SK-N-SH treated with all-trans-retinoic acid at 6 μM for 48 hours (cell line): Measurements from ENCODE around the gene ADCY5.

Experiments
- ATAC-seq: fragments of 200-7000 bp; cut with Tn5 transposase; 3 replicates; pipeline ENCODE4 v1.9.1; 2020; ENCODE audit warnings: mild to moderate bottlenecking, moderate library complexity
- ARNTL ChIP-seq: fragments of 450-650 bp; formaldehyde crosslinking; IDR thresholded peaks from 2 replicates; pipeline ENCODE4 v1.5.0; 2020; ENCODE audit warnings: low read depth, mild to moderate bottlenecking, moderate library complexity, borderline replicate concordance
- BACH2 ChIP-seq: fragments of 250-450 bp; sonication (Bioruptor Pico); IDR thresholded peaks from 2 replicates; pipeline ENCODE4 v1.9.0; 2021; ENCODE audit warnings: mild to moderate bottlenecking, borderline replicate concordance
- CSDC2 ChIP-seq: fragments of 250-450 bp; sonication (Bioruptor Pico); IDR thresholded peaks from 2 replicates; pipeline ENCODE4 v1.5.0; 2020; ENCODE audit warnings: mild to moderate bottlenecking, moderate library complexity
- GLIS3 ChIP-seq: fragments of 250-450 bp; sonication (Bioruptor Pico); IDR thresholded peaks from 2 replicates; pipeline ENCODE4 v1.5.0; 2020; ENCODE audit warnings: mild to moderate bottlenecking, moderate library complexity
- ISL1 ChIP-seq: fragments of 250-450 bp; sonication (Bioruptor Pico); IDR thresholded peaks from 2 replicates; pipeline ENCODE4 v2.1.2; 2022; ENCODE audit warnings: mild to moderate bottlenecking, moderate library complexity
- OSR1 ChIP-seq: fragments of 250-450 bp; sonication (Bioruptor Pico); IDR thresholded peaks from 2 replicates; pipeline ENCODE4 v1.8.0; 2022; ENCODE audit warnings: moderate library complexity, mild to moderate bottlenecking, inconsistent platforms
- PATZ1 ChIP-seq: fragments of 250-450 bp; sonication (Bioruptor Pico); IDR thresholded peaks from 2 replicates; pipeline ENCODE4 v1.8.0; 2020; ENCODE audit warnings: mild to moderate bottlenecking, moderate library complexity, borderline replicate concordance
- PPARA ChIP-seq: fragments of 250-450 bp; sonication (Bioruptor Pico); IDR thresholded peaks from 2 replicates; pipeline ENCODE4 v1.5.0; 2020; ENCODE audit warnings: mild to moderate bottlenecking, borderline replicate concordance
- RARB ChIP-seq: fragments of 250-450 bp; sonication (Bioruptor Pico); IDR thresholded peaks from 2 replicates; pipeline ENCODE4 v1.8.0; 2021; ENCODE audit warnings: mild to moderate bottlenecking, moderate library complexity
- SNAI2 ChIP-seq: fragments of 250-450 bp; sonication (Bioruptor Pico); IDR thresholded peaks from 2 replicates; pipeline ENCODE4 v1.5.0; 2020; ENCODE audit warnings: mild to moderate bottlenecking, moderate library complexity
- TCF4 ChIP-seq: fragments of 250-450 bp; sonication (Bioruptor Pico); IDR thresholded peaks from 2 replicates; pipeline ENCODE4 v1.8.0; 2021; ENCODE audit warnings: mild to moderate bottlenecking, moderate library complexity, borderline replicate concordance
- TOX ChIP-seq: fragments of 250-450 bp; sonication (Bioruptor Pico); IDR thresholded peaks from 2 replicates; pipeline ENCODE4 v1.8.0; 2021; ENCODE audit warnings: mild to moderate bottlenecking, moderate library complexity, borderline replicate concordance
- ZNF565 ChIP-seq: fragments of 450-650 bp; formaldehyde crosslinking; conservative IDR thresholded peaks from 2 replicates; pipeline ENCODE4 v1.5.0; 2020; ENCODE audit warnings: low read depth, mild to moderate bottlenecking, moderate library complexity
- ZNF8 ChIP-seq: fragments of 450-650 bp; formaldehyde crosslinking; IDR thresholded peaks from 2 replicates; pipeline ENCODE4 v1.5.0; 2020; ENCODE audit warnings: mild to moderate bottlenecking, moderate library complexity
- TF ChIP-seq, protein P1 (sequence below): fragments of 250-450 bp; sonication (Bioruptor Pico); IDR thresholded peaks from 2 replicates; pipeline ENCODE4 v1.5.0; 2020; ENCODE audit warnings: mild to moderate bottlenecking, moderate library complexity
- TF ChIP-seq, protein P2 (sequence below): fragments of 250-450 bp; sonication (Bioruptor Pico); IDR thresholded peaks from 2 replicates; pipeline ENCODE4 v1.8.0; 2021; ENCODE audit warnings: low read depth, mild to moderate bottlenecking, moderate library complexity, borderline replicate concordance
- TF ChIP-seq, protein P3 (sequence below): fragments of 250-450 bp; sonication (Bioruptor Pico); IDR thresholded peaks from 2 replicates; pipeline ENCODE4 v1.5.1; 2020; ENCODE audit warnings: low read depth, mild to moderate bottlenecking, moderate library complexity
- TF ChIP-seq, protein P4 (sequence below): fragments of 250-450 bp; sonication (Bioruptor Pico); IDR thresholded peaks from 2 replicates; pipeline ENCODE4 v1.5.1; 2021; ENCODE audit warnings: mild to moderate bottlenecking, moderate library complexity

ADCY5 gene

DNA sequence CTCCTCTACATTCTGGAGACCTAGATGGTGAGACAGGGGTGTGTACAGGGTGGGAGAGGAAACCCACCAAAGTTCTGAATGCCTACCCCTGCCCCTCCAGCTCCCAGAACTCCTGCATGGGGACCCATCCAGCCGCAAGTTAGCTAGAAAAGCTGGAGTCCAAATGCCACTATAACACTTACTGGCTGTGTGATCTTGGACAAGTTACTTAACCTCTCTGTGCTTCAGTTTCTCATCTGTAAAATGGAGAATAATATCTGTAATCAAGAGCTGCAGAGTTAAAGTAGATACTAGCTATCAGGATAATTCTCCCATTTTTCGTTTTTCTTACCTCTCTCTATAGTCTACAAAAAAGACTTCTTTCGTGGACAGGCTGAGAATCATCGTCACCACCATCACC is 63.4 kb downstream of the ADCY5 start:
- ATAC-seq = no peak
- TF ChIP-seq, protein P1, sequence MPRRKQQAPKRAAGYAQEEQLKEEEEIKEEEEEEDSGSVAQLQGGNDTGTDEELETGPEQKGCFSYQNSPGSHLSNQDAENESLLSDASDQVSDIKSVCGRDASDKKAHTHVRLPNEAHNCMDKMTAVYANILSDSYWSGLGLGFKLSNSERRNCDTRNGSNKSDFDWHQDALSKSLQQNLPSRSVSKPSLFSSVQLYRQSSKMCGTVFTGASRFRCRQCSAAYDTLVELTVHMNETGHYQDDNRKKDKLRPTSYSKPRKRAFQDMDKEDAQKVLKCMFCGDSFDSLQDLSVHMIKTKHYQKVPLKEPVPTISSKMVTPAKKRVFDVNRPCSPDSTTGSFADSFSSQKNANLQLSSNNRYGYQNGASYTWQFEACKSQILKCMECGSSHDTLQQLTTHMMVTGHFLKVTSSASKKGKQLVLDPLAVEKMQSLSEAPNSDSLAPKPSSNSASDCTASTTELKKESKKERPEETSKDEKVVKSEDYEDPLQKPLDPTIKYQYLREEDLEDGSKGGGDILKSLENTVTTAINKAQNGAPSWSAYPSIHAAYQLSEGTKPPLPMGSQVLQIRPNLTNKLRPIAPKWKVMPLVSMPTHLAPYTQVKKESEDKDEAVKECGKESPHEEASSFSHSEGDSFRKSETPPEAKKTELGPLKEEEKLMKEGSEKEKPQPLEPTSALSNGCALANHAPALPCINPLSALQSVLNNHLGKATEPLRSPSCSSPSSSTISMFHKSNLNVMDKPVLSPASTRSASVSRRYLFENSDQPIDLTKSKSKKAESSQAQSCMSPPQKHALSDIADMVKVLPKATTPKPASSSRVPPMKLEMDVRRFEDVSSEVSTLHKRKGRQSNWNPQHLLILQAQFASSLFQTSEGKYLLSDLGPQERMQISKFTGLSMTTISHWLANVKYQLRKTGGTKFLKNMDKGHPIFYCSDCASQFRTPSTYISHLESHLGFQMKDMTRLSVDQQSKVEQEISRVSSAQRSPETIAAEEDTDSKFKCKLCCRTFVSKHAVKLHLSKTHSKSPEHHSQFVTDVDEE = no peak
- TF ChIP-seq TOX (CRISPR knock-in tag) = no peak

DNA sequence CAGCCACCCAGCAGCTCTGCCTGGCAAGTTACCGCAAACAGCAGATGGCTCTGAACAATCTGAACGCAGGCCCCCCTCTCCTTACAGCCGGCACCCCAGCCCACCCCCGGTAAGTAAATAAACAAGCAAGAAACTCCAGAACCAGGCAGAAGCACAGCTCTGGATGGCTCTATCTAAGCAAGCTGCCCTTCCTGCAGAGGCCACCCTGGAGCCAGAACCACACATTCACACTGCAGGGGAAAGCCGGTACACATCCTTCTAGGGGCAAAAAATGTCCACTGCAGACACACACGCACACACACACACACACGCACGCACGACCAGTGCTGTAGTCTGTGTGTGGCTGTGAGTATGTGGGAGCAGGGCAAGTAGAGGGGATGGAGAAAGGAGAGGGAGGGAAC is 63.9 kb downstream of the ADCY5 start:
- TF ChIP-seq ZNF565 (CRISPR knock-in tag) (no peak), RARB (CRISPR knock-in tag) (no peak), PPARA (CRISPR knock-in tag) (no peak), ARNTL (no peak), GLIS3 (CRISPR knock-in tag) (no peak), ISL1 (CRISPR knock-in tag) (no peak), PATZ1 (CRISPR knock-in tag) (no peak), BACH2 (CRISPR knock-in tag) (no peak), CSDC2 (CRISPR knock-in tag) (no peak), ZNF8 (CRISPR knock-in tag) (no peak), OSR1 (CRISPR knock-in tag) (no peak)
- TF ChIP-seq, protein P2, sequence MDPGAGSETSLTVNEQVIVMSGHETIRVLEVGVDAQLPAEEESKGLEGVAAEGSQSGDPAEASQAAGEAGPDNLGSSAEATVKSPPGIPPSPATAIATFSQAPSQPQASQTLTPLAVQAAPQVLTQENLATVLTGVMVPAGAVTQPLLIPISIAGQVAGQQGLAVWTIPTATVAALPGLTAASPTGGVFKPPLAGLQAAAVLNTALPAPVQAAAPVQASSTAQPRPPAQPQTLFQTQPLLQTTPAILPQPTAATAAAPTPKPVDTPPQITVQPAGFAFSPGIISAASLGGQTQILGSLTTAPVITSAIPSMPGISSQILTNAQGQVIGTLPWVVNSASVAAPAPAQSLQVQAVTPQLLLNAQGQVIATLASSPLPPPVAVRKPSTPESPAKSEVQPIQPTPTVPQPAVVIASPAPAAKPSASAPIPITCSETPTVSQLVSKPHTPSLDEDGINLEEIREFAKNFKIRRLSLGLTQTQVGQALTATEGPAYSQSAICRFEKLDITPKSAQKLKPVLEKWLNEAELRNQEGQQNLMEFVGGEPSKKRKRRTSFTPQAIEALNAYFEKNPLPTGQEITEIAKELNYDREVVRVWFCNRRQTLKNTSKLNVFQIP (CRISPR knock-in tag) = no peak
- TF ChIP-seq, protein P3, sequence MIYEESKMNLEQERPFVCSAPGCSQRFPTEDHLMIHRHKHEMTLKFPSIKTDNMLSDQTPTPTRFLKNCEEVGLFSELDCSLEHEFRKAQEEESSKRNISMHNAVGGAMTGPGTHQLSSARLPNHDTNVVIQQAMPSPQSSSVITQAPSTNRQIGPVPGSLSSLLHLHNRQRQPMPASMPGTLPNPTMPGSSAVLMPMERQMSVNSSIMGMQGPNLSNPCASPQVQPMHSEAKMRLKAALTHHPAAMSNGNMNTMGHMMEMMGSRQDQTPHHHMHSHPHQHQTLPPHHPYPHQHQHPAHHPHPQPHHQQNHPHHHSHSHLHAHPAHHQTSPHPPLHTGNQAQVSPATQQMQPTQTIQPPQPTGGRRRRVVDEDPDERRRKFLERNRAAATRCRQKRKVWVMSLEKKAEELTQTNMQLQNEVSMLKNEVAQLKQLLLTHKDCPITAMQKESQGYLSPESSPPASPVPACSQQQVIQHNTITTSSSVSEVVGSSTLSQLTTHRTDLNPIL = no peak
- TF ChIP-seq, protein P4, sequence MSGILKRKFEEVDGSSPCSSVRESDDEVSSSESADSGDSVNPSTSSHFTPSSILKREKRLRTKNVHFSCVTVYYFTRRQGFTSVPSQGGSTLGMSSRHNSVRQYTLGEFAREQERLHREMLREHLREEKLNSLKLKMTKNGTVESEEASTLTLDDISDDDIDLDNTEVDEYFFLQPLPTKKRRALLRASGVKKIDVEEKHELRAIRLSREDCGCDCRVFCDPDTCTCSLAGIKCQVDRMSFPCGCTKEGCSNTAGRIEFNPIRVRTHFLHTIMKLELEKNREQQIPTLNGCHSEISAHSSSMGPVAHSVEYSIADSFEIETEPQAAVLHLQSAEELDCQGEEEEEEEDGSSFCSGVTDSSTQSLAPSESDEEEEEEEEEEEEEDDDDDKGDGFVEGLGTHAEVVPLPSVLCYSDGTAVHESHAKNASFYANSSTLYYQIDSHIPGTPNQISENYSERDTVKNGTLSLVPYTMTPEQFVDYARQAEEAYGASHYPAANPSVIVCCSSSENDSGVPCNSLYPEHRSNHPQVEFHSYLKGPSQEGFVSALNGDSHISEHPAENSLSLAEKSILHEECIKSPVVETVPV (CRISPR knock-in tag) = no peak
- ATAC-seq = no peak

DNA sequence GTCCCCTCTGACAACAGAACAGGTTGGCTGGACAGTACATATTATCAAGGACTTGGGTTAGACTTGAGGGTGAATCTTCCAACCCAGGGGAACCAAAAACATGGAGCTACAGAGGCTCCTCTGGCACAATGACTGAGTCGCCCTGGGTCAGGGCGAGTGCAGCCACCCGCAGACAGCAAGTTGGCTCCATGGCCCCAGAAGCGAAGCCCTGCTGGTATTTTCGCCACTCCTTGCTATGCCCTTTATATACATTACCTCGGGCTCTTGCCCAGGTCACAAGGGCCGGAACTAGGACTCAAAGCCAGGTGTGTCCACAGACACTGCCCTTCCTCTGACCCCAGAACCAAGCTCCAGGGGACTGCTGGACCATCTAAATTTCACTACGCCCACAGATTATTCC is 64.6 kb downstream of the ADCY5 start:
- ATAC-seq = no peak
- TF ChIP-seq CSDC2 (CRISPR knock-in tag) = no peak
- TF ChIP-seq, protein P2 (CRISPR knock-in tag) = no peak
- TF ChIP-seq SNAI2 (CRISPR knock-in tag) = no peak
- no peak for TF ChIP-seq RARB (CRISPR knock-in tag)
- no peak for TF ChIP-seq TCF4 (CRISPR knock-in tag)
